ENCODE results near the gene CRYAB. TPM values are rescaled to one million over a fixed set of nuclear protein-coding genes. Genes with fewer than 3 reads are reported as not detected.

The CRYAB gene
- total and polyA plus RNA-seq, 2 donors (not counting 1 experiment from before 2014, with no cell fraction given), result not detected

GRCh38 chr11:111870522-111870885, 41.1 kb downstream of the CRYAB start:
- Histone ChIP-seq H3K27me3 (replicated peaks in 1 of 4; ENCODE audit: control extremely low read depth in 1 of 4, control insufficient read depth in 3 of 4, insufficient read depth in 4 of 4, low read length in 3 of 4) (no peaks in the 10 kb centered on the region), H4K20me1 (ENCODE audit: control insufficient read depth, insufficient read depth, low read length, poor library complexity, severe bottlenecking) (no peaks in the 10 kb centered on the region), H3K9ac (ENCODE audit: low read length) (peak overlapping the region; percentile 87), H3K9me3 (ENCODE audit: control extremely low read depth in 1 of 3, control insufficient read depth in 2 of 3, insufficient read depth in 1 of 3, low read length in 2 of 3) (no peaks in the 10 kb centered on the region), H2AFZ (ENCODE audit: insufficient read depth, low read depth, low read length, poor library complexity, severe bottlenecking) (peak overlapping the region; percentile 86), H3K36me3 (replicated peaks in 1 of 2; ENCODE audit: control extremely low read depth in 1 of 2, control insufficient read depth in 1 of 2, extremely low read depth in 1 of 2, insufficient read depth in 2 of 2, low read length in 1 of 2) (peaks cover 4 to 22% of the 10 kb centered on the region in 2 experiments), H3K27ac (ENCODE audit: low read length in 2 of 2) (peak overlapping the region; percentile 72 to 91), H3K4me1 (ENCODE audit: control insufficient read depth in 2 of 2, insufficient read depth in 2 of 2, low read length in 2 of 2) (peaks cover 13 to 14% of the 10 kb centered on the region in 2 donors), H3K4me3 (ENCODE audit: control extremely low read depth in 1 of 5, extremely low read depth in 1 of 5, insufficient read depth in 1 of 5, low read depth in 2 of 5, low read length in 4 of 5) (peak overlapping the region; percentile 62 to 81 (median 80)), H3K4me2 (replicated peaks; ENCODE audit: low read depth, low read length, poor library complexity, severe bottlenecking) (peak overlapping the region; percentile 81), H3K79me2 (ENCODE audit: control insufficient read depth, insufficient read depth, low read length) (peaks cover 9% of the 10 kb centered on the region)
- CTCF ChIA-PET, result interaction anchor here (0.7 to 2.1 kb wide), 11 partner anchors 8 to 409 kb away, joined by 3 to 10 read pairs (median 4); no protein-coding TSS in a partner anchor
- POLR2A ChIA-PET, result interaction anchor here (0.6 to 1.5 kb wide), 3 partner anchors 56 to 268 kb away, joined by 3 to 5 read pairs (median 5); partner anchors contain the start of gene SIK2
- ATAC-seq (ENCODE audit: low read depth) (no peak), DNase-seq (no peak)
- Mint-ChIP-seq H3K27ac (peak overlapping the region; percentile 94), H3K4me3 (peak overlapping the region; percentile 94), H3K9me3 (ENCODE audit: insufficient read depth) (no peaks in the 10 kb centered on the region), H3K4me1 (peaks cover 17% of the 10 kb centered on the region), H3K27me3 (no peaks in the 10 kb centered on the region)
- intact Hi-C loops (cut with micrococcal nuclease), result loop anchor here (2.0 kb wide), 3 partner anchors 56 to 216 kb away; partner anchors contain the start of genes SDHD and TIMM8B
- TF ChIP-seq EZH2 (IDR thresholded peaks at IDR 0.05; ENCODE audit: borderline replicate concordance, insufficient read depth, low read depth, low read length, poor library complexity, severe bottlenecking) (no peak), CTCF (IDR thresholded peaks at IDR 0.05) (no peak)

DNA sequence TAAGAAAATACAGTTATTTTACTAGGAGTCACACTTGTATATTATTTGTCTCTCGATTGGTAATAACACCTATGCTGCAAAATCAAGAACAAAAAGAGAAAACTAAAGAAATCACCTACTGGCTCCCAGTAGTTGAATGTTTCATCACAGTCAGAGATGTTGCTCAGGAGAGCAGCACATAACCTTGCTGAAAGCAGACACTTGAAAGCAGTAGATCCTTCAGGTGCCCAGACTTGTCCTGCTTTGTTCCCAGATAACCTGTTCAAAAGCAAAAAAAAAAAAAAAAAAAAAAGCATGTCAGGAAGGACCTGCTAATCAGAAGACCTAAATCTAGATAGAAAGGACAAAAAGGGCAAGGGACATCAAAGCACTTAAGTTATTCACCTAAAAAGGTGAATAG, 41.5 kb downstream of the CRYAB start:
- Mint-ChIP-seq H3K4me1 (peaks cover 17% of the 10 kb centered on the region), H3K27ac (no peak overlapping the region)

More for the DNA sequence above, 41.5 kb downstream of the CRYAB start:
- DNase-seq (no peak), ATAC-seq (ENCODE audit: low read depth) (no peak)
- intact Hi-C loops (cut with micrococcal nuclease), result loop anchor here (2.0 kb wide), 3 partner anchors 57 to 217 kb away; partner anchors contain the start of genes SDHD and TIMM8B
- peaks cover 13 to 14% of the 10 kb centered on the region in 2 donors for H3K4me1 ChIP-seq (ENCODE audit: control insufficient read depth in 2 of 2, insufficient read depth in 2 of 2, low read length in 2 of 2)
- H3K4me3 ChIP-seq (ENCODE audit: control extremely low read depth in 1 of 5, extremely low read depth in 1 of 5, insufficient read depth in 1 of 5, low read depth in 2 of 5, low read length in 4 of 5), result peak overlapping the region in 1 of 5 experiments; percentile 79
- H4K20me1 ChIP-seq (ENCODE audit: control insufficient read depth, insufficient read depth, low read length, poor library complexity, severe bottlenecking), result no peaks in the 10 kb centered on the region
- no peaks in the 10 kb centered on the region for H3K9me3 ChIP-seq (ENCODE audit: control extremely low read depth in 1 of 3, control insufficient read depth in 2 of 3, insufficient read depth in 1 of 3, low read length in 2 of 3)
- peaks cover 9% of the 10 kb centered on the region for H3K79me2 ChIP-seq (ENCODE audit: control insufficient read depth, insufficient read depth, low read length)
- Mint-ChIP-seq H3K4me3 (no peak overlapping the region), H3K9me3 (ENCODE audit: insufficient read depth) (no peaks in the 10 kb centered on the region), H3K27me3 (no peaks in the 10 kb centered on the region)
- ChIA-PET CTCF (interaction anchor here (0.6 to 2.1 kb wide), 9 partner anchors 8 to 442 kb away, joined by 3 to 10 read pairs (median 4); no protein-coding TSS in a partner anchor), POLR2A (interaction anchor here (1.4 kb wide), 1 partner anchor 57 kb away, joined by 3 read pairs; no protein-coding TSS in a partner anchor)
- no peaks in the 10 kb centered on the region for H3K27me3 ChIP-seq (replicated peaks in 1 of 4; ENCODE audit: control extremely low read depth in 1 of 4, control insufficient read depth in 3 of 4, insufficient read depth in 4 of 4, low read length in 3 of 4)
- H3K4me2 ChIP-seq (replicated peaks; ENCODE audit: low read depth, low read length, poor library complexity, severe bottlenecking), result peak overlapping the region; percentile 81
- peaks cover 4 to 23% of the 10 kb centered on the region in 2 experiments for H3K36me3 ChIP-seq (replicated peaks in 1 of 2; ENCODE audit: control extremely low read depth in 1 of 2, control insufficient read depth in 1 of 2, extremely low read depth in 1 of 2, insufficient read depth in 2 of 2, low read length in 1 of 2)
- H3K27ac ChIP-seq (ENCODE audit: low read length in 2 of 2), result peak overlapping the region in 1 of 2 donors; percentile 91
- no peak overlapping the region for H2AFZ ChIP-seq (ENCODE audit: insufficient read depth, low read depth, low read length, poor library complexity, severe bottlenecking)
- WGBS (ENCODE audit: insufficient coverage), result 100% methylated on average over 1 of the region's 1 CpG
- TF ChIP-seq EZH2 (IDR thresholded peaks at IDR 0.05; ENCODE audit: borderline replicate concordance, insufficient read depth, low read depth, low read length, poor library complexity, severe bottlenecking) (no peak), CTCF (IDR thresholded peaks at IDR 0.05) (no peak)
- H3K9ac ChIP-seq (ENCODE audit: low read length), result no peak overlapping the region
